HCEC 1CT (cell line): ENCODE measurements around the gene RCBTB2.

Source experiments
- DNase-seq: peaks from one replicate; pipeline ENCODE4 v3.0.0-alpha.2; 2017

The RCBTB2 gene

GRCh38 chr13:48443442-48444208, 89.3 kb downstream of the RCBTB2 start:
- no peak for DNase-seq
